Suprapubic skin (tissue), 4 donors: ENCODE results near the gene TGM2. TPM values are rescaled to one million over a fixed set of nuclear protein-coding genes. Genes with fewer than 3 reads are reported as not detected.

Source experiments
- DNase-seq, 2 donors: peaks; one replicate each; pipeline ENCODE4 v3.0.0-alpha.2; 2019; ENCODE audit warnings: low spot score in 2 of 2
- H3K27ac ChIP-seq: fragments of 200-600 bp; sonication (generic); one replicate; pipeline ENCODE4 v1.5.1; 2019
- H3K27me3 ChIP-seq: fragments of 200-600 bp; sonication (generic); one replicate; pipeline ENCODE4 v1.5.1; 2019
- H3K36me3 ChIP-seq: fragments of 200-600 bp; sonication (generic); one replicate; pipeline ENCODE4 v1.5.1; 2019
- H3K4me1 ChIP-seq: fragments of 200-600 bp; sonication (generic); one replicate; pipeline ENCODE4 v1.5.1; 2019
- H3K4me3 ChIP-seq: fragments of 200-600 bp; sonication (generic); one replicate; pipeline ENCODE4 v1.5.1; 2019; ENCODE audit warnings: mild to moderate bottlenecking
- H3K9me3 ChIP-seq: fragments of 200-600 bp; sonication (generic); one replicate; pipeline ENCODE4 v1.5.1; 2019
- EP300 ChIP-seq: sonication (generic); formaldehyde crosslinking; IDR thresholded peaks from one replicate; pipeline ENCODE4 v1.6.1; 2017; ENCODE audit warnings: antibody characterized with exemption
- POLR2A ChIP-seq, 2 donors: fragments of 450-650 bp; IDR thresholded peaks; one replicate each; pipeline ENCODE4 v1.6.1; 2017; ENCODE audit warnings: antibody characterized with exemption in 2 of 2, mild to moderate bottlenecking in 2 of 2, moderate library complexity in 2 of 2
- POLR2AphosphoS5 ChIP-seq, 3 donors: sonication (generic); formaldehyde crosslinking; IDR thresholded peaks; one replicate each; pipeline ENCODE4 v1.6.1; 2017; ENCODE audit warnings: antibody characterized with exemption in 3 of 3
- WGBS: methylation state at CpG from one replicate; pipeline ENCODE4 v1.1.5; 2018; 5-methylcytosine and 5-hydroxymethylcytosine counted together
- total RNA-seq, 4 donors: library from RNA; depleted of rRNA; stranded (reverse); fragments of >200 nt; gene quantifications; one replicate each; pipeline ENCODE4 v1.1.0, GENCODE V29; 2016
- TF ChIP-seq, protein P1 (sequence below), 2 donors: fragments of 200-600 bp in 1 of 2; fragments of 450-650 bp in 1 of 2; sonication (generic) in 1 of 2; IDR thresholded peaks; one replicate each; pipeline ENCODE4 v1.5.1; 2016 to 2019; ENCODE audit warnings: antibody characterized with exemption in 2 of 2, mild to moderate bottlenecking in 1 of 2, moderate library complexity in 1 of 2

The TGM2 gene
- total RNA-seq, 4 donors from 2014 or later, result 1.5 to 6.6 (median 3.8) TPM

DNA sequence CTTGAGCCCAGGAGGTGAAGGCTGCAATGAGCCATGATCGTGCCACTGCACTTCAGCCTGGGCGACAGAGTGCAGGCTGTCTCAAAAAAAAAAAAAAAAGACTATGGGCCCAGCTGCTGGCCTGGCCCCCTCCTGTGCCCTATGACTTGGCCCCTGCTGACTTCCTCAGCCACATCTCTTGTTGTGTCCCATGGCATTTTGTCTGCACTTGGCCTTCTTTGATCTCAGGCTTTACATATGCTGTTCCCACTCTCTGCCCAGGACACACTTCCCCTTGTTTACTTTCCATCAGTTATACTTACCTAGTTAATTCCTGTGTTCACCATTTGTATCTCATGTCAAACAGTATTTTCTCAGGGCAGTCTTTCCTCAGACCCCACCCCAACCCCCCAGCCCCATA, 87.0 kb downstream of the TGM2 start:
- Histone ChIP-seq H3K4me3 (no peak overlapping the region), H3K9me3 (no peaks in the 10 kb centered on the region), H3K4me1 (peaks cover 7% of the 10 kb centered on the region), H3K27ac (no peak overlapping the region), H3K36me3 (peaks cover 39% of the 10 kb centered on the region), H3K27me3 (no peaks in the 10 kb centered on the region)
- TF ChIP-seq POLR2AphosphoS5 (IDR thresholded peaks at IDR 0.05) (no peak), EP300 (no peak), POLR2A (IDR thresholded peaks at IDR 0.05) (no peak)
- TF ChIP-seq, protein P1, sequence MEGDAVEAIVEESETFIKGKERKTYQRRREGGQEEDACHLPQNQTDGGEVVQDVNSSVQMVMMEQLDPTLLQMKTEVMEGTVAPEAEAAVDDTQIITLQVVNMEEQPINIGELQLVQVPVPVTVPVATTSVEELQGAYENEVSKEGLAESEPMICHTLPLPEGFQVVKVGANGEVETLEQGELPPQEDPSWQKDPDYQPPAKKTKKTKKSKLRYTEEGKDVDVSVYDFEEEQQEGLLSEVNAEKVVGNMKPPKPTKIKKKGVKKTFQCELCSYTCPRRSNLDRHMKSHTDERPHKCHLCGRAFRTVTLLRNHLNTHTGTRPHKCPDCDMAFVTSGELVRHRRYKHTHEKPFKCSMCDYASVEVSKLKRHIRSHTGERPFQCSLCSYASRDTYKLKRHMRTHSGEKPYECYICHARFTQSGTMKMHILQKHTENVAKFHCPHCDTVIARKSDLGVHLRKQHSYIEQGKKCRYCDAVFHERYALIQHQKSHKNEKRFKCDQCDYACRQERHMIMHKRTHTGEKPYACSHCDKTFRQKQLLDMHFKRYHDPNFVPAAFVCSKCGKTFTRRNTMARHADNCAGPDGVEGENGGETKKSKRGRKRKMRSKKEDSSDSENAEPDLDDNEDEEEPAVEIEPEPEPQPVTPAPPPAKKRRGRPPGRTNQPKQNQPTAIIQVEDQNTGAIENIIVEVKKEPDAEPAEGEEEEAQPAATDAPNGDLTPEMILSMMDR (IDR thresholded peaks at IDR 0.05), result no peak
- 100% methylated on average over 2 of the region's 2 CpGs for WGBS
- DNase-seq, result no peak

Other genes with a start within 250 kb of the TGM2 start
- 10 to 100 TPM; 11.2 to 24.7 (median 17.1) TPM for gene TTI1, start 131.8 kb downstream of the TGM2 start, total RNA-seq
- gene RPRD1B, start 131.5 kb downstream of the TGM2 start, total RNA-seq, result 10 to 100 TPM; 24.7 to 45.6 (median 27.7) TPM
- 1 to 10 TPM in 3 of 4 donors, not detected in 1; 1.2 to 3.3 (median 2.0) TPM for gene KIAA1755, start 95.5 kb upstream of the TGM2 start, total RNA-seq
- gene BPI, start 138.9 kb upstream of the TGM2 start, total RNA-seq, result not detected
- 1 to 10 TPM in 1 of 4 donors, under 1 TPM in 1, not detected in 2; 0.38 to 6.2 TPM for gene LBP, start 181.2 kb upstream of the TGM2 start, total RNA-seq